Measurements from ENCODE around the gene GID4. TPM values are rescaled to one million over a fixed set of nuclear protein-coding genes. Genes with fewer than 3 reads are reported as not detected.

GID4 gene
- total RNA-seq, 4 donors from 2014 or later: 13.9 to 23.5 (median 17.6) TPM

GRCh38 chr17:18021372-18021771, 17.8 kb upstream of the GID4 start:
- TF ChIP-seq POLR2AphosphoS5 (IDR thresholded peaks at IDR 0.05) (no peak), POLR2A (IDR thresholded peaks at IDR 0.05) (no peak), EP300 (IDR thresholded peaks at IDR 0.05) (no peak), CTCF (IDR thresholded peaks at IDR 0.05) (no peak)
- no peak overlapping the region for H3K4me3 ChIP-seq
- H3K27me3 ChIP-seq: no peaks in the 10 kb centered on the region
- H3K27ac ChIP-seq: no peak overlapping the region
- peaks cover 23% of the 10 kb centered on the region for H3K4me1 ChIP-seq
- WGBS: 96% methylated on average over 4 of the region's 5 CpGs
- DNase-seq (ENCODE audit: low spot score in 2 of 2): no peak
- no peaks in the 10 kb centered on the region for H3K9me3 ChIP-seq
- H3K36me3 ChIP-seq: peaks cover 10% of the 10 kb centered on the region

GRCh38 chr17:18025241-18025944, 13.8 kb upstream of the GID4 start:
- no peak overlapping the region for H3K27ac ChIP-seq
- no peaks in the 10 kb centered on the region for H3K27me3 ChIP-seq
- WGBS: 42% methylated on average over 5 of the region's 5 CpGs
- no peak overlapping the region for H3K4me3 ChIP-seq
- peaks cover 30% of the 10 kb centered on the region for H3K4me1 ChIP-seq
- TF ChIP-seq CTCF (IDR thresholded peaks at IDR 0.05) (no peak), EP300 (IDR thresholded peaks at IDR 0.05) (no peak), POLR2AphosphoS5 (IDR thresholded peaks at IDR 0.05) (no peak), POLR2A (IDR thresholded peaks at IDR 0.05) (no peak)
- H3K36me3 ChIP-seq: peaks cover 15% of the 10 kb centered on the region
- DNase-seq (ENCODE audit: low spot score in 2 of 2): no peak
- H3K9me3 ChIP-seq: no peaks in the 10 kb centered on the region

GRCh38 chr17:18025945-18026776, 13.0 kb upstream of the GID4 start:
- TF ChIP-seq EP300 (IDR thresholded peaks at IDR 0.05): no peak
- TF ChIP-seq POLR2A (IDR thresholded peaks at IDR 0.05): no peak
- TF ChIP-seq CTCF (IDR thresholded peaks at IDR 0.05): no peak
- no peak for TF ChIP-seq POLR2AphosphoS5 (IDR thresholded peaks at IDR 0.05)
- no peak for DNase-seq (ENCODE audit: low spot score in 2 of 2)
- Histone ChIP-seq H3K36me3 (peaks cover 15% of the 10 kb centered on the region), H3K27me3 (no peaks in the 10 kb centered on the region), H3K27ac (no peak overlapping the region), H3K9me3 (no peaks in the 10 kb centered on the region), H3K4me3 (no peak overlapping the region), H3K4me1 (peaks cover 30% of the 10 kb centered on the region)
- 63% methylated on average over 11 of the region's 11 CpGs for WGBS

GRCh38 chr17:18027280-18027679, 11.9 kb upstream of the GID4 start:
- TF ChIP-seq POLR2AphosphoS5 (IDR thresholded peaks at IDR 0.05) (no peak), CTCF (IDR thresholded peaks at IDR 0.05) (no peak), EP300 (IDR thresholded peaks at IDR 0.05) (no peak), POLR2A (IDR thresholded peaks at IDR 0.05) (no peak)
- peaks cover 10% of the 10 kb centered on the region for H3K36me3 ChIP-seq
- WGBS: 67% methylated on average over 6 of the region's 6 CpGs

More at GRCh38 chr17:18027280-18027679, 11.9 kb upstream of the GID4 start:
- Histone ChIP-seq H3K4me3 (no peak overlapping the region), H3K27ac (no peak overlapping the region), H3K4me1 (peaks cover 35% of the 10 kb centered on the region), H3K9me3 (no peaks in the 10 kb centered on the region), H3K27me3 (no peaks in the 10 kb centered on the region)
- DNase-seq (ENCODE audit: low spot score in 2 of 2): no peak
